H1 (cell line): ENCODE results near the gene SPATA31C2. TPM values are rescaled to one million over a fixed set of nuclear protein-coding genes. Genes with fewer than 3 reads are reported as not detected.

Source experiments
- CTCF ChIA-PET: fragments of 300-600 bp; sonication (Branson Sonifier 250); formaldehyde crosslinking; loops from one replicate; lab custom pipeline; 2021; ENCODE audit not compliant: partially characterized antibody; lab: Charles Lee
- POLR2A ChIA-PET: fragments of 300-600 bp; sonication (Branson Sonifier 250); formaldehyde crosslinking; loops from one replicate; lab custom pipeline; 2021; ENCODE audit warnings: inconsistent platforms; ENCODE audit not compliant: partially characterized antibody; lab: Charles Lee
- DNase-seq, 2 experiments: peaks; one replicate each; pipeline versions ENCODE4 v3.0.0 to v3.0.0-alpha.2; 2010 to 2022; ENCODE audit warnings: low spot score in 2 of 2, low read depth in 1 of 2, mixed read lengths in 1 of 2
- FAIRE-seq: peaks from 2 replicates; lab custom pipeline; 2011; peaks lifted over from hg19 to GRCh38; lab: Jason Lieb, UNC
- H2AFZ ChIP-seq: 2 replicates; pipeline ENCODE4 v1.8.1; 2012; ENCODE audit warnings: low read length, inconsistent platforms
- H2AK5ac ChIP-seq: 2 replicates; pipeline ENCODE4 v1.6.1; 2013; ENCODE audit warnings: low read depth, low read length
- H2BK120ac ChIP-seq: replicated peaks from 2 replicates; pipeline ENCODE3; 2013; ENCODE audit warnings: low read depth, low read length, inconsistent platforms
- H2BK12ac ChIP-seq: 2 replicates; pipeline ENCODE4 v1.6.1; 2013; ENCODE audit warnings: low read depth, low read length
- H2BK15ac ChIP-seq: 2 replicates; pipeline ENCODE4 v1.6.1; 2013; ENCODE audit warnings: low read length
- H2BK20ac ChIP-seq: 2 replicates; pipeline ENCODE4 v1.6.1; 2013; ENCODE audit warnings: low read length
- H2BK5ac ChIP-seq: 2 replicates; pipeline ENCODE4 v1.6.1; 2013; ENCODE audit warnings: low read depth, low read length
- H3K14ac ChIP-seq: 2 replicates; pipeline ENCODE4 v1.6.1; 2013; ENCODE audit warnings: inconsistent platforms; ENCODE audit not compliant: insufficient read length
- H3K18ac ChIP-seq: 2 replicates; pipeline ENCODE4 v1.6.1; 2013; ENCODE audit warnings: low read length; ENCODE audit errors: extremely low read depth
- H3K23ac ChIP-seq: 2 replicates; pipeline ENCODE4 v1.6.1; 2013; ENCODE audit warnings: inconsistent platforms; ENCODE audit not compliant: insufficient read length
- H3K23me2 ChIP-seq: 2 replicates; pipeline ENCODE4 v1.6.1; 2013; ENCODE audit warnings: low read depth, low read length
- H3K27ac ChIP-seq: 2 replicates; pipeline ENCODE4 v1.6.1; 2011; ENCODE audit warnings: low read depth, low read length, inconsistent platforms
- H3K27me3 ChIP-seq, 4 experiments: replicated peaks in 1 of 4; 1 replicate in 1 of 4; 2 replicates in 3 of 4; pipeline versions ENCODE4 v1.6.1 to v1.8.1; 2011 to 2013; ENCODE audit warnings: low read length in 3 of 4, mild to moderate bottlenecking in 3 of 4, inconsistent platforms in 2 of 4, mixed read lengths in 2 of 4, moderate library complexity in 1 of 4; ENCODE audit not compliant: control insufficient read depth in 3 of 4, insufficient read depth in 3 of 4; ENCODE audit errors: extremely low read depth in 1 of 4
- H3K36me3 ChIP-seq, 4 experiments: 2 replicates each; pipeline versions ENCODE4 v1.6.1 to v1.8.1; 2011 to 2013; ENCODE audit warnings: mild to moderate bottlenecking in 4 of 4, low read length in 3 of 4, moderate library complexity in 2 of 4, control low read depth in 1 of 4, inconsistent platforms in 1 of 4; ENCODE audit not compliant: insufficient read depth in 4 of 4, control insufficient read depth in 2 of 4
- H3K4ac ChIP-seq: replicated peaks from 2 replicates; pipeline ENCODE3; 2013; ENCODE audit warnings: low read length, low read depth, mixed read lengths, inconsistent platforms; ENCODE audit not compliant: insufficient read length
- H3K4me1 ChIP-seq, 4 experiments: replicated peaks in 1 of 4; 1 replicate in 1 of 4; 2 replicates in 3 of 4; pipeline versions ENCODE4 v1.6.1 to v1.8.1; 2011 to 2013; ENCODE audit warnings: low read length in 3 of 4, inconsistent platforms in 2 of 4, mixed read lengths in 1 of 4; ENCODE audit not compliant: insufficient read depth in 4 of 4, control insufficient read depth in 3 of 4
- H3K4me2 ChIP-seq, 2 experiments: 2 replicates each; pipeline versions ENCODE4 v1.6.1 to v1.8.1; 2011 to 2013; ENCODE audit warnings: low read depth in 2 of 2, low read length in 2 of 2, control low read depth in 1 of 2, inconsistent platforms in 1 of 2, mild to moderate bottlenecking in 1 of 2; ENCODE audit not compliant: insufficient read depth in 1 of 2
- H3K4me3 ChIP-seq, 4 experiments: fragments of 200-600, 300-600 bp in 1 of 4; sonication (generic), shearing (Covaris generic), sonication (Bioruptor Twin) in 1 of 4; 2 replicates each; pipeline versions ENCODE4 v1.5.1 to v1.8.1; 2011 to 2016; ENCODE audit warnings: low read length in 4 of 4, low read depth in 3 of 4, control low read depth in 2 of 4, inconsistent platforms in 2 of 4, mild to moderate bottlenecking in 2 of 4, mixed read lengths in 1 of 4, moderate library complexity in 1 of 4; ENCODE audit not compliant: insufficient read depth in 2 of 4; ENCODE audit errors: extremely low read depth in 1 of 4
- H3K56ac ChIP-seq: replicated peaks from 2 replicates; pipeline ENCODE3; 2013; ENCODE audit warnings: low read depth, mild to moderate bottlenecking, mixed read lengths, low read length, inconsistent platforms; ENCODE audit not compliant: insufficient read length
- H3K79me1 ChIP-seq: 2 replicates; pipeline ENCODE4 v1.6.1; 2013; ENCODE audit warnings: low read depth, low read length, control low read depth
- H3K79me2 ChIP-seq, 2 experiments: 2 replicates each; pipeline versions ENCODE4 v1.6.1 to v1.8.1; 2012 to 2013; ENCODE audit warnings: low read length in 2 of 2, mild to moderate bottlenecking in 2 of 2, inconsistent platforms in 1 of 2; ENCODE audit not compliant: insufficient read depth in 2 of 2, control insufficient read depth in 1 of 2
- H3K9ac ChIP-seq, 4 experiments: replicated peaks in 1 of 4; 1 replicate in 1 of 4; 2 replicates in 3 of 4; pipeline versions ENCODE4 v1.6.1 to v1.8.1; 2011 to 2013; ENCODE audit warnings: low read depth in 3 of 4, low read length in 3 of 4, control low read depth in 2 of 4, mild to moderate bottlenecking in 2 of 4, moderate library complexity in 2 of 4, inconsistent platforms in 1 of 4; ENCODE audit errors: extremely low read depth in 1 of 4
- H3K9me3 ChIP-seq, 2 experiments: 2 replicates each; pipeline versions ENCODE4 v1.6.1 to v1.8.1; 2012 to 2013; ENCODE audit warnings: mild to moderate bottlenecking in 2 of 2, moderate library complexity in 2 of 2, control low read depth in 1 of 2, inconsistent platforms in 1 of 2, low read depth in 1 of 2, low read length in 1 of 2, mixed read lengths in 1 of 2; ENCODE audit not compliant: insufficient read depth in 2 of 2
- H4K20me1 ChIP-seq, 2 experiments: replicated peaks in 1 of 2; 2 replicates each; pipeline versions ENCODE3 to v1.8.1; 2011 to 2013; ENCODE audit warnings: inconsistent platforms in 2 of 2, low read length in 2 of 2, mild to moderate bottlenecking in 1 of 2; ENCODE audit not compliant: insufficient read depth in 2 of 2, control insufficient read depth in 1 of 2
- H4K5ac ChIP-seq: 2 replicates; pipeline ENCODE4 v1.6.1; 2013; ENCODE audit warnings: low read length, low read depth, mixed read lengths, inconsistent platforms; ENCODE audit not compliant: insufficient read length
- H4K8ac ChIP-seq: 2 replicates; pipeline ENCODE4 v1.8.0; 2013; ENCODE audit warnings: mild to moderate bottlenecking, moderate library complexity, low read length, inconsistent platforms; ENCODE audit not compliant: insufficient read depth; ENCODE audit errors: extremely low read depth
- H4K91ac ChIP-seq: replicated peaks from 2 replicates; pipeline ENCODE3; 2013; ENCODE audit warnings: low read length, mixed read lengths, inconsistent platforms; ENCODE audit not compliant: insufficient read length
- BACH1 ChIP-seq: IDR thresholded peaks from 2 replicates; pipeline ENCODE4 v1.6.1; 2012; ENCODE audit warnings: low read length, improper control_type of control experiment
- CBX8 ChIP-seq: fragments of 300-800, 300-1000 bp; sonication (generic); IDR thresholded peaks from 2 replicates; pipeline ENCODE4 v1.7.1; 2016; ENCODE audit warnings: low read depth, low read length, borderline replicate concordance
- CTBP2 ChIP-seq: IDR thresholded peaks from 2 replicates; pipeline ENCODE4 v1.7.0; 2011; ENCODE audit warnings: borderline replicate concordance, mild to moderate bottlenecking, moderate library complexity, mixed read lengths, low read length; ENCODE audit not compliant: insufficient read depth, insufficient read length
- NANOG ChIP-seq: IDR thresholded peaks from 2 replicates; pipeline ENCODE4 v1.6.1; 2011; ENCODE audit warnings: low read length, low read depth, mild to moderate bottlenecking, inconsistent platforms; ENCODE audit not compliant: insufficient read depth, poor library complexity, severe bottlenecking
- RBBP5 ChIP-seq: IDR thresholded peaks from 2 replicates; pipeline ENCODE4 v1.7.1; 2012; ENCODE audit warnings: low read depth, mild to moderate bottlenecking, inconsistent platforms, low read length, moderate library complexity, borderline replicate concordance
- RFX5 ChIP-seq: IDR thresholded peaks from 2 replicates; pipeline ENCODE4 v1.6.1; 2011; ENCODE audit warnings: low read depth, low read length, improper control_type of control experiment, borderline replicate concordance
- SAP30 ChIP-seq: fragments of 300-600 bp; sonication (generic); IDR thresholded peaks from 2 replicates; pipeline ENCODE4 v1.7.1; 2012; ENCODE audit warnings: low read length, moderate library complexity, mild to moderate bottlenecking, inconsistent platforms; ENCODE audit not compliant: insufficient read depth, insufficient replicate concordance
- SP1 ChIP-seq: IDR thresholded peaks from 2 replicates; pipeline ENCODE4 v1.6.1; 2011; ENCODE audit warnings: low read depth, low read length
- SP4 ChIP-seq: IDR thresholded peaks from 2 replicates; pipeline ENCODE4 v1.6.1; 2012; ENCODE audit warnings: low read length, inconsistent platforms
- SUZ12 ChIP-seq: fragments of 200-600 bp; sonication (generic); IDR thresholded peaks from 2 replicates; pipeline ENCODE4 v1.6.1; 2012; ENCODE audit warnings: mild to moderate bottlenecking, inconsistent platforms, low read length, moderate library complexity, mixed read lengths
- WGBS, 2 experiments: shearing (Covaris generic) in 1 of 2; methylation state at CpG; one replicate each; pipeline versions ENCODE4 v1.1.6 to v1.1.7; 2013 to 2015; ENCODE audit warnings: low lambda C conversion rate in 2 of 2, mixed read lengths in 2 of 2, inconsistent platforms in 1 of 2, low coverage in 1 of 2, missing lambda C conversion rate in 1 of 2; ENCODE audit not compliant: insufficient replicate concordance in 2 of 2, insufficient coverage in 1 of 2, insufficient read length in 1 of 2; ENCODE audit errors: extremely low coverage in 1 of 2, missing lambda C conversion rate in 1 of 2; 5-methylcytosine and 5-hydroxymethylcytosine counted together
- polyA plus RNA-seq, 7 experiments: library from polyadenylated mRNA; depleted of rRNA in 3 of 7; stranded (reverse) in 5 of 7; unstranded in 2 of 7; fragments of >200 nt in 5 of 7; fragments of 200-250 nt in 2 of 7; gene quantifications; 1 replicate in 5 of 7; 2 replicates in 1 of 7; 4 replicates in 1 of 7; pipeline versions ENCODE4 v1.2.1 to v1.2.3, GENCODE V29; 2011 to 2013; ENCODE audit warnings: missing spikeins in 2 of 7, mixed read lengths in 2 of 7
- total RNA-seq: library from RNA; stranded (reverse); fragmentation: NEBNext Ultra II Directional; extraction: Animal tissue kit (Norgen Biotek cat#: 25700); gene quantifications from 2 replicates; pipeline ENCODE4 v1.2.1, GENCODE V29; 2021
- TF ChIP-seq, protein P1 (sequence below): IDR thresholded peaks from 2 replicates; pipeline ENCODE4 v1.6.1; 2011; ENCODE audit warnings: low read depth, mild to moderate bottlenecking, low read length; ENCODE audit not compliant: insufficient read depth

SPATA31C2 gene
- total and polyA plus RNA-seq, 2 of the 8 experiments (the other 6 are each of a cell fraction or from before 2014, with no cell fraction given): 0.17 to 0.20 TPM

DNA sequence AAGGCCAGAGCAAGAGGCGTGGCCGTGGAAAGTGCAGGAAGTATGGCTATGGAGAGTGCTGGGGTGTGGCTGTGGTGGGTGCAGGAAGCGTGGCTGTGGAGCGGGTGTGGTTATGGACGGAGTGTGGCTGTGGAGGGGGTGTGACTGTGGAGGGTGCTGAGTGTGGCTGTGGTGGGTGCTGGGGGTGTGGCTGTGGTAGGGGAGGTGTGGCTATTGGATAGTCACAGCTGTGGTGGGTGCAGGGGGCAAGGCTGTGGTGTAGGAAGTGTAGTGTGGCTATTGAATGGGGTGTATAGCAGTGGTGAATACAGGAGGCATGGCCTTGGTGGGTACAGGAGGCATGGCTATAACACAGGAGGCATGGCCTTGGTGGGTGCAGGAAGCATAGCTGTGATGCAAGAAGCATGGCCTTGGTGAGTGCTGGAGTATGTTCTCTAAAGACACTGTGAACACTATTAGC lies 40.8 kb upstream of the SPATA31C2 start:
- TF ChIP-seq CBX8 (no peak), RFX5 (no peak), SP1 (no peak), BACH1 (no peak), CTBP2 (no peak), NANOG (no peak), SAP30 (no peak), SUZ12 (no peak), SP4 (no peak), RBBP5 (no peak)
- TF ChIP-seq, protein P1, sequence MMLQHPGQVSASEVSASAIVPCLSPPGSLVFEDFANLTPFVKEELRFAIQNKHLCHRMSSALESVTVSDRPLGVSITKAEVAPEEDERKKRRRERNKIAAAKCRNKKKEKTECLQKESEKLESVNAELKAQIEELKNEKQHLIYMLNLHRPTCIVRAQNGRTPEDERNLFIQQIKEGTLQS: no peak
- TF ChIP-seq, all 59 proteins: peak for 0
- H3K9me3 ChIP-seq: no peaks in the 10 kb centered on the region
- no peak overlapping the region for H4K5ac ChIP-seq
- no peaks in the 10 kb centered on the region for H3K79me2 ChIP-seq
- H3K23ac ChIP-seq: no peak overlapping the region
- no peaks in the 10 kb centered on the region for H3K27me3 ChIP-seq
- H2BK5ac ChIP-seq: no peak overlapping the region
- H3K36me3 ChIP-seq: no peaks in the 10 kb centered on the region
- FAIRE-seq (no peak), DNase-seq (no peak)
- H3K9ac ChIP-seq: no peak overlapping the region
- no peak overlapping the region for H3K18ac ChIP-seq
- H3K27ac ChIP-seq: no peak overlapping the region
- 72% methylated on average over 5 of the region's 5 CpGs; no CpG with 5 or more reads in 1 of the 2 experiments for WGBS, 2 experiments
- no peaks in the 10 kb centered on the region; the same call in 1 of the 2 replicates for H3K23me2 ChIP-seq
- POLR2A ChIA-PET: no interaction called here
- no peaks in the 10 kb centered on the region for H4K20me1 ChIP-seq
- H4K91ac ChIP-seq: no peak overlapping the region
- H3K4me1 ChIP-seq: no peaks in the 10 kb centered on the region
- no peak overlapping the region for H3K56ac ChIP-seq
- H2BK20ac ChIP-seq: no peak overlapping the region
- CTCF ChIA-PET: interaction anchor here (0.7 to 0.8 kb wide), 2 partner anchors 120 to 411 kb away, joined by 3 read pairs; no protein-coding TSS in a partner anchor
- no peak overlapping the region for H2AK5ac ChIP-seq
- no peak overlapping the region for H3K14ac ChIP-seq
- no peak overlapping the region for H3K4ac ChIP-seq
- no peak overlapping the region for H2BK120ac ChIP-seq
- H4K8ac ChIP-seq: no peak overlapping the region
- no peak overlapping the region for H2AFZ ChIP-seq
- H3K79me1 ChIP-seq: no peaks in the 10 kb centered on the region
- H2BK15ac ChIP-seq: no peak overlapping the region
- H2BK12ac ChIP-seq: peak overlapping the region; percentile 46; the same call in 1 of the 2 replicates
- no peak overlapping the region for H3K4me2 ChIP-seq
- no peak overlapping the region for H3K4me3 ChIP-seq
